Skeletal muscle tissue (tissue), 2 donors: ENCODE measurements around the gene FSTL4. TPM values are rescaled to one million over a fixed set of nuclear protein-coding genes. Genes with fewer than 3 reads are reported as not detected.

ENCODE experiments used
- small RNA-seq: library from RNA; depleted of rRNA; stranded (forward); fragments of <200 nt; gene quantifications from one replicate; pipeline ENCODE3, GENCODE V24; 2014
- total RNA-seq: library from RNA; depleted of rRNA; stranded (reverse); fragments of >200 nt; gene quantifications from one replicate; pipeline ENCODE4 v1.2.3, GENCODE V29; 2014

The FSTL4 gene
- total RNA-seq, 1 donor from 2014 or later: 1.0 TPM

Small RNAs within 50 kb of the gene (small RNA-seq; reads per million reads assigned to genes)
- not detected for gene MIR1289-2
